ENCODE data around the gene UBLCP1.

- TF ChIP-seq, protein P1, sequence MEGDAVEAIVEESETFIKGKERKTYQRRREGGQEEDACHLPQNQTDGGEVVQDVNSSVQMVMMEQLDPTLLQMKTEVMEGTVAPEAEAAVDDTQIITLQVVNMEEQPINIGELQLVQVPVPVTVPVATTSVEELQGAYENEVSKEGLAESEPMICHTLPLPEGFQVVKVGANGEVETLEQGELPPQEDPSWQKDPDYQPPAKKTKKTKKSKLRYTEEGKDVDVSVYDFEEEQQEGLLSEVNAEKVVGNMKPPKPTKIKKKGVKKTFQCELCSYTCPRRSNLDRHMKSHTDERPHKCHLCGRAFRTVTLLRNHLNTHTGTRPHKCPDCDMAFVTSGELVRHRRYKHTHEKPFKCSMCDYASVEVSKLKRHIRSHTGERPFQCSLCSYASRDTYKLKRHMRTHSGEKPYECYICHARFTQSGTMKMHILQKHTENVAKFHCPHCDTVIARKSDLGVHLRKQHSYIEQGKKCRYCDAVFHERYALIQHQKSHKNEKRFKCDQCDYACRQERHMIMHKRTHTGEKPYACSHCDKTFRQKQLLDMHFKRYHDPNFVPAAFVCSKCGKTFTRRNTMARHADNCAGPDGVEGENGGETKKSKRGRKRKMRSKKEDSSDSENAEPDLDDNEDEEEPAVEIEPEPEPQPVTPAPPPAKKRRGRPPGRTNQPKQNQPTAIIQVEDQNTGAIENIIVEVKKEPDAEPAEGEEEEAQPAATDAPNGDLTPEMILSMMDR (IDR thresholded peaks at IDR 0.05 in 2 of 3, conservative IDR thresholded peaks at IDR 0.05 in 1 of 3; ENCODE audit: borderline replicate concordance in 1 of 3, insufficient read depth in 1 of 3, low read depth in 2 of 3, low read length in 2 of 3) = no peak
- TF ChIP-seq SIN3A (IDR thresholded peaks at IDR 0.05; ENCODE audit: low read depth) = no peak
- TF ChIP-seq, protein P2, sequence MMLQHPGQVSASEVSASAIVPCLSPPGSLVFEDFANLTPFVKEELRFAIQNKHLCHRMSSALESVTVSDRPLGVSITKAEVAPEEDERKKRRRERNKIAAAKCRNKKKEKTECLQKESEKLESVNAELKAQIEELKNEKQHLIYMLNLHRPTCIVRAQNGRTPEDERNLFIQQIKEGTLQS (IDR thresholded peaks at IDR 0.05) = no peak
- TF ChIP-seq POLR2A (IDR thresholded peaks at IDR 0.05; ENCODE audit: borderline replicate concordance, extremely low read depth, insufficient read depth, insufficient read length) = no peak
- no peak for TF ChIP-seq EZH2 (IDR thresholded peaks at IDR 0.05)
- no peak for TF ChIP-seq CEBPB (IDR thresholded peaks at IDR 0.05; ENCODE audit: low read depth)
- TF ChIP-seq TCF7L2 (IDR thresholded peaks at IDR 0.05; ENCODE audit: borderline replicate concordance, extremely low read depth, insufficient read depth, insufficient read length) = no peak
- no peak for TF ChIP-seq REST (IDR thresholded peaks at IDR 0.05; ENCODE audit: low read depth)
These were observed 54.8 kb downstream of the UBLCP1 start for GRCh38 chr5:159317849-159318248.

Data from HCT116 (cell line).